K562 (cell line): ENCODE measurements around the gene KNDC1. TPM values are rescaled to one million over a fixed set of nuclear protein-coding genes. Genes with fewer than 3 reads are reported as not detected.

Experiments used
- ATAC-seq: fragments of 200-7000 bp; cut with Tn5 transposase; 3 replicates; pipeline ENCODE4 v1.9.1; 2020; ENCODE audit warnings: moderate library complexity
- BruUV-seq: library from RNA; stranded (reverse); fragments of 400-500 nt; replicated peaks from 2 replicates; lab custom pipeline; 2021; lab: Mats Ljungman, UMichigan
- CTCF ChIA-PET: fragments of 300-600 bp; formaldehyde crosslinking; extraction: SDS; loops from one replicate; lab custom pipeline; 2021; ENCODE audit warnings: low intra/inter-chr PET ratio; lab: Yijun Ruan, JAX
- POLR2A ChIA-PET: fragments of 300-600, 350-650 bp; sonication (Branson Sonifier 250); formaldehyde crosslinking; extraction: SDS; loops from one replicate; lab custom pipeline; 2021; ENCODE audit warnings: antibody characterized with exemption, inconsistent platforms; lab: Yijun Ruan, JAX
- DNase-seq, 4 experiments: peaks; one replicate each; pipeline versions ENCODE4 v3.0.0 to v3.0.0-alpha.2; 2011 to 2018; ENCODE audit warnings: low spot score in 3 of 4, mixed read lengths in 3 of 4; ENCODE audit errors: extremely low read depth in 1 of 4
- FAIRE-seq: peaks from 2 replicates; lab custom pipeline; 2011; peaks lifted over from hg19 to GRCh38; lab: Jason Lieb, UNC
- H2AFZ ChIP-seq: 2 replicates; pipeline ENCODE4 v1.6.0; 2011; ENCODE audit warnings: low read depth, low read length, control low read depth, inconsistent platforms
- H3K27ac ChIP-seq: fragments of 200-600 bp; 3 replicates; pipeline ENCODE4 v1.8.0; 2011; ENCODE audit warnings: low read depth, mild to moderate bottlenecking, control low read depth, inconsistent platforms, low read length, moderate library complexity, mixed read lengths; ENCODE audit errors: extremely low read depth
- H3K27me3 ChIP-seq, 2 experiments: fragments of 300-600 bp in 1 of 2; 2 replicates in 1 of 2; 3 replicates in 1 of 2; pipeline versions ENCODE4 v1.6.0 to v1.8.0; 2011; ENCODE audit warnings: inconsistent platforms in 2 of 2, low read length in 2 of 2, mild to moderate bottlenecking in 1 of 2, mixed read lengths in 1 of 2, moderate library complexity in 1 of 2; ENCODE audit not compliant: control insufficient read depth in 2 of 2, insufficient read depth in 2 of 2
- H3K36me3 ChIP-seq: fragments of 300-600 bp; 3 replicates; pipeline ENCODE4 v1.8.0; 2011; ENCODE audit warnings: mild to moderate bottlenecking, low read length, inconsistent platforms; ENCODE audit not compliant: control insufficient read depth, insufficient read depth
- H3K4me1 ChIP-seq, 2 experiments: fragments of 200-600 bp in 1 of 2; replicated peaks in 1 of 2; 2 replicates in 1 of 2; 3 replicates in 1 of 2; pipeline versions ENCODE4 v1.5.1 to v1.8.0; 2011; ENCODE audit warnings: inconsistent platforms in 2 of 2, low read length in 2 of 2, mild to moderate bottlenecking in 1 of 2, mixed read lengths in 1 of 2, moderate library complexity in 1 of 2; ENCODE audit not compliant: control insufficient read depth in 2 of 2, insufficient read depth in 2 of 2
- H3K4me2 ChIP-seq: 2 replicates; pipeline ENCODE4 v1.6.1; 2011; ENCODE audit warnings: low read length, control low read depth, inconsistent platforms, mixed read lengths; ENCODE audit not compliant: insufficient read depth
- H3K4me3 ChIP-seq: fragments of 200-600 bp; sonication (generic), shearing (Covaris generic); 2 replicates; pipeline ENCODE4 v1.5.1; 2016; ENCODE audit warnings: control low read depth, inconsistent platforms
- H3K79me2 ChIP-seq: fragments of 200-600 bp; 3 replicates; pipeline ENCODE4 v1.8.0; 2011; ENCODE audit warnings: low read length, inconsistent platforms; ENCODE audit not compliant: control insufficient read depth, insufficient read depth
- H3K9ac ChIP-seq, 2 experiments: 2 replicates each; pipeline versions ENCODE4 v1.6.0 to v1.6.1; 2011; ENCODE audit warnings: low read depth in 2 of 2, low read length in 2 of 2, control low read depth in 1 of 2, inconsistent platforms in 1 of 2, mild to moderate bottlenecking in 1 of 2, mixed read lengths in 1 of 2; ENCODE audit not compliant: insufficient read depth in 1 of 2
- H3K9me1 ChIP-seq: one replicate; pipeline ENCODE4 v1.6.0; 2011; ENCODE audit warnings: inconsistent platforms, mild to moderate bottlenecking, low read length, moderate library complexity; ENCODE audit not compliant: control insufficient read depth, insufficient read depth
- H3K9me3 ChIP-seq: replicated peaks from 2 replicates; pipeline ENCODE4 v1.5.1; 2011; ENCODE audit warnings: low read depth, low read length, inconsistent platforms; ENCODE audit not compliant: control insufficient read depth, insufficient read depth
- H4K20me1 ChIP-seq: replicated peaks from 2 replicates; pipeline ENCODE4 v1.6.1; 2011; ENCODE audit warnings: low read length, inconsistent platforms, mixed read lengths; ENCODE audit not compliant: control insufficient read depth, insufficient read depth
- CBFB ChIP-seq: sonication (generic); formaldehyde crosslinking; IDR thresholded peaks from 2 replicates; pipeline ENCODE4 v1.4.0; 2020; ENCODE audit warnings: mild to moderate bottlenecking, missing genetic modification reagents
- CBX5 ChIP-seq: IDR thresholded peaks from 2 replicates; pipeline ENCODE4 v1.6.1; 2014; ENCODE audit warnings: low read depth, borderline replicate concordance
- CHD4 ChIP-seq: fragments of 200-600 bp; sonication (generic); IDR thresholded peaks from 3 replicates; pipeline ENCODE4 v1.6.1; 2012; ENCODE audit warnings: low read depth, mild to moderate bottlenecking, mixed read lengths, low read length, inconsistent platforms; ENCODE audit not compliant: insufficient read depth, insufficient replicate concordance, poor library complexity, severe bottlenecking
- CTBP1 ChIP-seq: fragments of 450-650 bp; IDR thresholded peaks from 2 replicates; pipeline ENCODE4 v1.6.1; 2016; ENCODE audit warnings: borderline replicate concordance
- HNRNPL ChIP-seq: fragments of 200-400 bp; formaldehyde crosslinking; IDR thresholded peaks from 2 replicates; pipeline ENCODE4 v1.6.1; 2017; ENCODE audit warnings: low read depth, mild to moderate bottlenecking, low read length
- NFIC ChIP-seq: fragments of 450-650 bp; IDR thresholded peaks from 2 replicates; pipeline ENCODE4 v1.6.1; 2017; ENCODE audit warnings: mild to moderate bottlenecking, inconsistent platforms
- NR2C2 ChIP-seq, 2 experiments: fragments of 200-800 bp in 1 of 2; sonication (Bioruptor generic) in 1 of 2; sonication (generic) in 1 of 2; formaldehyde crosslinking in 1 of 2; IDR thresholded peaks; 2 replicates each; pipeline versions ENCODE4 v1.6.1 to v1.8.0; 2016 to 2022; ENCODE audit warnings: mild to moderate bottlenecking in 1 of 2, missing compliant biosample characterization in 1 of 2, missing genetic modification characterization in 1 of 2, missing genetic modification reagents in 1 of 2
- POLR2A ChIP-seq: fragments of 450-650 bp; conservative IDR thresholded peaks from 2 replicates; pipeline ENCODE4 v1.6.1; 2016
- POLR3A ChIP-seq: IDR thresholded peaks from 2 replicates; pipeline ENCODE4 v1.6.1; 2011; ENCODE audit warnings: borderline replicate concordance, mild to moderate bottlenecking, moderate library complexity; ENCODE audit not compliant: insufficient read length, insufficient read depth; ENCODE audit errors: extremely low read depth
- SAFB ChIP-seq: fragments of 200-400 bp; formaldehyde crosslinking; IDR thresholded peaks from 2 replicates; pipeline ENCODE4 v1.6.1; 2017; ENCODE audit warnings: low read depth, low read length, borderline replicate concordance
- SMC3 ChIP-seq: conservative IDR thresholded peaks from 2 replicates; pipeline ENCODE4 v1.6.1; 2011; ENCODE audit warnings: low read depth, low read length, improper control_type of control experiment; ENCODE audit not compliant: insufficient read depth
- STAT5A ChIP-seq: IDR thresholded peaks from 2 replicates; pipeline ENCODE4 v1.6.1; 2012; ENCODE audit warnings: low read length, inconsistent platforms, borderline replicate concordance
- WHSC1 ChIP-seq: IDR thresholded peaks from one replicate; pipeline ENCODE4 v1.6.1; 2012; ENCODE audit warnings: low read length, control low read depth, inconsistent platforms
- ZNF511 ChIP-seq: sonication (generic); formaldehyde crosslinking; IDR thresholded peaks from 2 replicates; pipeline ENCODE4 v1.8.0; 2022; ENCODE audit warnings: mild to moderate bottlenecking, missing genetic modification reagents
- WGBS: fragments of 100-300 bp; shearing (Covaris generic); methylation state at CpG from one replicate; pipeline ENCODE4 v1.1.6; 2016; ENCODE audit warnings: low coverage, mixed read lengths; ENCODE audit not compliant: insufficient coverage; ENCODE audit errors: missing lambda C conversion rate; 5-methylcytosine and 5-hydroxymethylcytosine counted together
- in situ Hi-C: fragments of 300-500 bp; cut with MboI; formaldehyde crosslinking; loops from 4 replicates; pipeline ENCODE4 v1.15.0; 2018; ENCODE audit warnings: inconsistent platforms, mixed read lengths
- intact Hi-C: fragments of 100-400 bp; cut with micrococcal nuclease; formaldehyde crosslinking; loops from 2 replicates; pipeline ENCODE4 v1.14.2; 2022
- polyA plus RNA-seq, 8 experiments: library from polyadenylated mRNA; depleted of rRNA in 4 of 8; stranded (reverse) in 5 of 8; unstranded in 3 of 8; fragments of >200 nt; fragmentation: Nextera tagmentation in 2 of 8; fragmentation: Illumina TruSeq in 1 of 8; extraction: Ambion mirVana in 2 of 8; extraction: Trizol in 1 of 8; gene quantifications; 2 replicates each; pipeline versions ENCODE4 v1.2.1 to v1.2.3, GENCODE V29; 2011 to 2014; ENCODE audit warnings: inconsistent platforms in 1 of 8, missing spikeins in 1 of 8
- total RNA-seq, 7 experiments: library from RNA; depleted of rRNA in 6 of 7; stranded (reverse); fragments of >200 nt in 6 of 7; fragmentation: Illumina TruSeq in 2 of 7; extraction: Trizol in 2 of 7; gene quantifications; 2 replicates each; pipeline versions ENCODE4 v1.2.1 to v1.2.3, GENCODE V29; 2011 to 2021; ENCODE audit warnings: low replicate concordance in 1 of 7

The KNDC1 gene
- total and polyA plus RNA-seq, 9 of the 15 experiments (the other 6 are each of a cell fraction or from before 2014, with no cell fraction given) = 0.07 to 0.26 (median 0.11) TPM; not detected in 6

DNA sequence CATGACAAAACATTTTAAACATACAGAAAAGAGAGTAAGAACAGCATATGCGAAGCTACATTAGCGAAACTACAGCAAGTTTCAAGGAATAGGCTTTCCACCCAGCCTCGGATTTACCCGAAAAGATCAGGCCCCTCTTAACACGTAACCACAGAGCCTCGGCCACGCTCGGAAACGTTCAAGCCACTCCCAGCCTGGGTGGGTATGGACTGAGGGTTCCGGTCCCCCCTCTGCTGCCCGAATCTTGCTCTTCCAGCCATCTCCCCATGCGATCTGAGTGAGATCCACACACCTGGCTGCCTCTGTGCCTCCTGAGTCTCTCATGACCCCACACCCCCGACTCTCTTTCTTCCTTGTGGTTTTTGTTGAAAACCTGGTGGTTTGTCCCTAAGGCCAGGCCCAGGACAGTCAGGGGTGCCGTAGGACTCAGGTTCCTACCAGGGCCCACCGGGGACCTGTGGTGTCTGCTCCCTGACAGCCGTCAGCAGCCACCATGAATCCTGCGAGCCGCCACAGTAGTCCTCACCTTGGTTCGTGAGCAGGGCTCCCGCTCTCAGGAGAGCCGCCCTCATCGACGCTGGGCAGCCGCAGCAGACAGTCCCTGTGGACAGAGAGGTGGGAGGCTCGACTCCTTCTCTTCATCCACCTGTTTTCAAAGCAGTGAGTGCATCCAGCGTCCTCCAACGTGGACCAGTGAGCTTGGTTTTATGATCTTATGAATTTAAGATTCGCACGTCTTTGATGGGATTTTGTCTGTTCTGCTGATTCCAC lies 18.5 kb downstream of the KNDC1 start:
- H3K9ac ChIP-seq = no peak overlapping the region
- TF ChIP-seq CHD4 = no peak
- TF ChIP-seq WHSC1 = no peak
- no peak overlapping the region for H3K4me3 ChIP-seq
- FAIRE-seq (no peak), ATAC-seq (no peak), DNase-seq (no peak)
- H3K4me2 ChIP-seq = no peak overlapping the region
- no peaks in the 10 kb centered on the region; the same call in 1 of the 2 replicates for H3K9me3 ChIP-seq
- no peaks in the 10 kb centered on the region for H4K20me1 ChIP-seq
- in situ Hi-C loops (no loop called here), intact Hi-C loops (no loop called here)
- ChIA-PET CTCF (no interaction called here), POLR2A (no interaction called here)
- peaks cover 0 to 42% of the 10 kb centered on the region in 2 experiments; a peak in 4 of 5 replicates for H3K27me3 ChIP-seq
- 9% methylated on average over 24 of the region's 29 CpGs for WGBS
- H3K4me1 ChIP-seq = no peaks in the 10 kb centered on the region; a peak in 2 of 5 replicates
- no peaks in the 10 kb centered on the region for H3K9me1 ChIP-seq
- no peaks in the 10 kb centered on the region for H3K36me3 ChIP-seq
- no peak overlapping the region for H2AFZ ChIP-seq
- BruUV-seq = no TSS peak
- H3K27ac ChIP-seq = no peak overlapping the region
- no peaks in the 10 kb centered on the region for H3K79me2 ChIP-seq

GRCh38 chr10:133179128-133179520 lies 19.1 kb downstream of the KNDC1 start:
- H4K20me1 ChIP-seq = no peaks in the 10 kb centered on the region
- no peaks in the 10 kb centered on the region for H3K79me2 ChIP-seq
- 1% methylated on average over 10 of the region's 11 CpGs for WGBS
- H3K27me3 ChIP-seq = peaks cover 0 to 42% of the 10 kb centered on the region in 2 experiments; a peak in 4 of 5 replicates
- H3K4me2 ChIP-seq = no peak overlapping the region
- no peak for DNase-seq
- BruUV-seq = no TSS peak
- in situ Hi-C loops = no loop called here
- POLR2A ChIA-PET = no interaction called here
- H3K9me1 ChIP-seq = no peaks in the 10 kb centered on the region
- CTCF ChIA-PET = no interaction called here
- no peak overlapping the region for H3K4me3 ChIP-seq
- FAIRE-seq = no peak
- H3K9ac ChIP-seq = no peak overlapping the region
- no peaks in the 10 kb centered on the region; a peak in 2 of 5 replicates for H3K4me1 ChIP-seq
- H3K27ac ChIP-seq = no peak overlapping the region
- ATAC-seq = no peak
- no peaks in the 10 kb centered on the region; the same call in 1 of the 2 replicates for H3K9me3 ChIP-seq
- intact Hi-C loops = no loop called here
- no peaks in the 10 kb centered on the region for H3K36me3 ChIP-seq
- no peak overlapping the region for H2AFZ ChIP-seq
- TF ChIP-seq SMC3 (no peak), NFIC (no peak), POLR3A (no peak), ZNF511 (CRISPR knock-in tag) (no peak), NR2C2 (CRISPR knock-in tag; IDR thresholded peaks at IDR 0.05) (no peak), NR2C2 (tag; IDR thresholded peaks at IDR 0.05) (no peak), POLR2A (no peak), HNRNPL (no peak), SAFB (no peak), STAT5A (no peak), CTBP1 (no peak), CBX5 (no peak), CBFB (CRISPR knock-in tag) (no peak)
